ENCODE data around the gene ME3.
A peak's percentile ranks its signal among the peaks of the same experiment; 100 is the strongest.

Gene ME3

GRCh38 chr11:86671531-86672006 is 847 bp downstream of the ME3 start:
- TF ChIP-seq CTCF (conservative IDR thresholded peaks at IDR 0.05), result peak; percentile 20; the same call in 1 of the 2 replicates
- peak overlapping the region; percentile 96 for H3K27ac ChIP-seq

- peak overlapping the region; percentile 96 for H3K27ac ChIP-seq
- TF ChIP-seq CTCF (conservative IDR thresholded peaks at IDR 0.05), result no peak
Observed at GRCh38 chr11:86670911-86671310, 1.5 kb downstream of the ME3 start.

GRCh38 chr11:86670181-86670580 is 2.2 kb downstream of the ME3 start:
- H3K27ac ChIP-seq, result peak overlapping the region; percentile 96; the same call in 1 of the 2 replicates
- TF ChIP-seq CTCF (conservative IDR thresholded peaks at IDR 0.05), result no peak

- no peak overlapping the region for H3K27ac ChIP-seq
Observed at GRCh38 chr11:86669424-86669823, 3.0 kb downstream of the ME3 start.

GRCh38 chr11:86668929-86669328 is 3.5 kb downstream of the ME3 start:
- TF ChIP-seq CTCF (conservative IDR thresholded peaks at IDR 0.05), result no peak
- H3K27ac ChIP-seq, result no peak overlapping the region

More at GRCh38 chr11:86669424-86669823, 3.0 kb downstream of the ME3 start:
- no peak for TF ChIP-seq CTCF (conservative IDR thresholded peaks at IDR 0.05)

GRCh38 chr11:86666193-86666592 is 6.2 kb downstream of the ME3 start:
- no peak for TF ChIP-seq CTCF (conservative IDR thresholded peaks at IDR 0.05)
- H3K27ac ChIP-seq, result no peak overlapping the region

GRCh38 chr11:86664930-86665329 is 7.5 kb downstream of the ME3 start:
- no peak for TF ChIP-seq CTCF (conservative IDR thresholded peaks at IDR 0.05)
- H3K27ac ChIP-seq, result no peak overlapping the region

Measured in VCaP (cell line).